ENCODE measurements around the gene TAL2.
"Not testable (repeated sequence)": the region's sequence is repeated elsewhere in the genome, so short reads cannot be mapped to it uniquely, and the experiment has no call there.

The TAL2 gene

GRCh38 chr9:105676351-105676923 is 14.2 kb downstream of the TAL2 start:
- no peak for DNase-seq

GRCh38 chr9:105678163-105678562 is 15.9 kb downstream of the TAL2 start:
- no peak for DNase-seq

GRCh38 chr9:105678781-105679180 is 16.5 kb downstream of the TAL2 start:
- DNase-seq, result no peak

GRCh38 chr9:105679257-105680022 is 17.2 kb downstream of the TAL2 start:
- DNase-seq, result no peak

GRCh38 chr9:105681313-105681712 is 19.1 kb downstream of the TAL2 start:
- no peak for DNase-seq

DNA sequence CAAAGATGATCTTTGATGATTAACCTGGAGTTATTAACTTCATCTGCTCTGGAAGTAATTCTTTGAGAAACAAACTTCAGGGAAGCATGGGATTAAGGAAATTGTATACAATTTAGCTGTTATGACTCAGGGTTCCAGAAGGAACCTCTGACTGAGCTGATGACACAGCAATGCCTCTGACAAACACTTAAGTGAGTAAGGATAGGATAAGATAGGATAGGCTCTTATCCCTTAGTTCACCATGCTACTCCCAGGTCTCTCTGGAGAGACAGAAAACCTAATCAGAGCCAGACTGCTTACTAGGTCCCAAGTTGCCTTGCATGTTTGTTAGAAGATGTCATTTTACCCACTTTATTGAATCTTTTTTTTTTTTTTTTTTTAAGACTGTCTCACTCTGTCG is 19.5 kb downstream of the TAL2 start:
- no peak for DNase-seq

DNA sequence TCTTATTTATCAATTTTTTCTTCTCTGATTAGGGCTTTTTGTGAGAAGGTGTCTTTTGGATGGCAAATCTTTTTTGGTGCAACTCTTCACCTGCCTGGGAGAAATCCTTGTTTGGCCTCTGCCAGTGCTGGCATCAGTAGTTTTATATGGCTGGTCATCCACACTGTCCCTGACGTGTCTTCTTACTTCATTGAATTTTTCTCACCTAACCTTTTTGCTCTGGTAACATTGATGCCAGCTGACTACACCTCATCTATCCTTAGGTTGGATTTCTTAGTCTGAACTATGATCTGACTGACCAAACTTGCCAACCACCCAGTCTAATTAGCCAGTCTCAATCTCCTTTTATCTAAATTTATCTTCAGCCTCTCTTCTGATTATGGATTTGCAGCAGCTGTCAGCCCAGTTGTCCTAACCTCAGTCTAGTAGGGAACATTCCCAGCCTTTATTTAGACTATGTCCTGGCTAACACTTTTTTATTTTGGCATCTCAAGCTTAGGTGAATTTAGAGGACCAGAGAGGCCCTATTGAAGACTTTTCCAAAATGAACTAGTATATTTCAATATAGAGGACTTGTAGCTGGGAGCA is 21.5 kb downstream of the TAL2 start:
- DNase-seq, result no peak

DNA sequence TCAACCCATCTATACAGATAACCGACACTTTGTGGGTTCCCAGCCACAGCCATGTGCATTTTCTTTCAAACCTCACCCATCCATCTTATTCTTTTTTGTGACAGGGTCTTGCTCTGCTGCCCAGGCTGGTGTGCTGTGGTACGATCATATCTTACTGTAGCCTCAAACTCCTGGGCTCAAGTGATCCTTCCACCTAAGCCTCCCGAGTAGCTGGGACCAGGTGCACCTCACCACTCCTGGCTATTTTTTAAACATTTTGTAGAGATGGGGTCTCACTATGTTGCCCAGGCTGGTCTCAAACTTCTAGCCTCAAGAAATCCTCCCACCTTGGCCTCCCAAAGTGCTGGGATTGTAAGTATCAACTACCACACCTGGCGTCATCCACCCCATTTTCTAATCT is 24.7 kb downstream of the TAL2 start:
- no peak for DNase-seq

GRCh38 chr9:105690742-105691141 is 28.5 kb downstream of the TAL2 start:
- DNase-seq, result no peak

GRCh38 chr9:105693435-105694189 is 31.4 kb downstream of the TAL2 start:
- DNase-seq, result no peak

DNA sequence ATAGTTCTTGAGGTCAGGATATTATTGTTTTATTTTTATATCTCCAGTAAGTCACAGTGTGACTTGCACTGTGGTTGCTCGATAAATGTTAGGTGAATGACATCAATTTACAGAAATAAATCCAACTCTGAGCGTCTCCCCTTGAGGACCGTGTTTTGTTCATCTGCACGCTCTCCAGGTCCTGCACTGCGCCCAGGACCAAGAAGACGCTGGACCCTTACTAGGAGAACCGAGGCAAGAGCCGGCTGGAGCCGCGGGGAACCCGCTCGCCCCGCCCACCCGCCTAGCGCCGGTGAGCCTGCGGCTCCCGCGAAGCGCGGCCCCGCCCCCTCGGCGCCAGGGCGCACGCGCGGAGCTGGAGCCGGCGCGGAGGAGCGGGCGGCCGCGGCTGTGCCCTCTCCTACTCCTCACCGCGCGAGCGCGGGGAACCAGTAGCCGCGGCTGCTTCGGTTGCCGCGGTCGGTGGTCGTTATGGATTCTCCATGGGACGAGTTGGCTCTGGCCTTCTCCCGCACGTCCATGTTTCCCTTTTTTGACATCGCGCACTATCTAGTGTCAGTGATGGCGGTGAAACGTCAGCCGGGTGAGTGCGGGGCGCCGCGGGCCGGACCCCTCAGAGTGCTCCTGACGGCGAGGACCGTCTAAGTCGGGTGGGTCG is 32.1 kb downstream of the TAL2 start, which contains the start of gene TMEM38B:
Gene TMEM38B (plus strand): TSS at position 352 of the 658 bp plus-strand sequence. CDS start 120 bp downstream, at position 472.
- DNase-seq, result peak; percentile 88

- peak; percentile 80 for DNase-seq
Measured at GRCh38 chr9:105694848-105695581, 32.8 kb downstream of the TAL2 start.

- DNase-seq, result no peak
Measured at GRCh38 chr9:105696219-105696793, 34.0 kb downstream of the TAL2 start.

DNA sequence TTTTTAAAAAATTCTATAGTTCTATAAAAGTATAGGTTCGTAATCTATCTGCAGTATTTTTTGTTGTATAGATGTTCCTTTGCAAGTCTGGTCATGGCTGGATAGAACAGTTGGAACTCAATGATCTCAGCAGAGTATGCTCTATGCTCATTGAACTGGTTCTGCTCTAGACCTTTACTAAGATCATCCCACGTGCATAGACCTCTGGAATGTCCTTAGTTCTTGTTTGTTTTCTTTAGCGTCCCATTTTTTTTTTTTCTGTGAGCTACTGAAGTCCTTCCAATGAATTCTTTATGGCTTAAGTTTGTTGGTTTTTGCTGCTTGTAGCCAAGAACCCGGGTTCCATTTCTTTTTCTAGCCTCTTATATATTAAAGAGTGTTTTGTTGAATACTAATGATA is 35.6 kb downstream of the TAL2 start:
- DNase-seq, result no peak

DNA sequence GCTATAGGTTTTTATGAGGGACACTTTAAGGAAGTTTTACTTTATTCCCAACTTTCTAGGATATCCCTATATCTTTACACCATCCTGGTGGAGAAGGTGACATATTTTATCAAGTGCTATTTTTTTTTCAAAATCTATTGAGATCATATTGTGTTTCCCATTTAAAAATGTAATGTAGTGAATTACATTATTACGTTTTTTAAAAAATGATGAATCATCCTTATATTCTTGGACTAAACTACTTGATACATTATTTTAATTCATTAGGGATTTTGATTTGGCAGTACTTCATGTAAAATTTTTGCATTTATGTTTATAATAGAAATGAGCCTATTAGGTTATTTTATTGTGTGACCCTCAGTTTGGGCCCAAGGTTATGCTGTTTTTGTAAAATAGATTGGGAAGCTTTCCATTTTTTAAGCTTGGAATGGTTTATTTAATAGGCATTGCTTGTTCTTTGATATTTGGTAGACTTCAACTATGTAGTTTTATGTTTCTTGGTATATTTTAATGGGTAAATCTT is 36.2 kb downstream of the TAL2 start:
- DNase-seq, result no peak

GRCh38 chr9:105700668-105701067 is 38.4 kb downstream of the TAL2 start:
- peak; percentile 35 for DNase-seq

GRCh38 chr9:105701145-105701544 is 38.9 kb downstream of the TAL2 start:
- peak; percentile 37 for DNase-seq

- DNase-seq, result no peak
Measured at GRCh38 chr9:105702207-105702606, 40.0 kb downstream of the TAL2 start.

GRCh38 chr9:105703638-105704037 is 41.4 kb downstream of the TAL2 start:
- not testable (repeated sequence) for DNase-seq

GRCh38 chr9:105706156-105706555 is 43.9 kb downstream of the TAL2 start:
- no peak for DNase-seq

GRCh38 chr9:105708405-105708804 is 46.1 kb downstream of the TAL2 start:
- peak; percentile 30 for DNase-seq

GRCh38 chr9:105710638-105711037 is 48.4 kb downstream of the TAL2 start:
- no peak for DNase-seq

Measured in hematopoietic multipotent progenitor cell treated with erythropoietin and hydrocortisone succinate and interleukin-3 and kit ligand, for 4 days (in vitro differentiated cells).